Measurements from ENCODE around the gene OSGEP.

Gene OSGEP

GRCh38 chr14:20424851-20425250 is 29.8 kb downstream of the OSGEP start:
- H3K27ac ChIP-seq (ENCODE audit: low read length): no peak overlapping the region

GRCh38 chr14:20422886-20423285 is 31.7 kb downstream of the OSGEP start:
- H3K9ac ChIP-seq (ENCODE audit: low read depth, low read length): no peak overlapping the region
- no peaks in the 10 kb centered on the region for H3K36me3 ChIP-seq (ENCODE audit: insufficient read depth, low read depth, low read length)
- H3K4me1 ChIP-seq (ENCODE audit: insufficient read depth, low read length): peaks cover 3% of the 10 kb centered on the region
- no peaks in the 10 kb centered on the region for H3K9me3 ChIP-seq (ENCODE audit: insufficient read depth, low read depth, low read length)
- H3K27ac ChIP-seq (ENCODE audit: low read length): no peak overlapping the region
- no peak overlapping the region for H3K4me3 ChIP-seq (ENCODE audit: low read length)
- no peaks in the 10 kb centered on the region for H3K27me3 ChIP-seq (ENCODE audit: insufficient read depth, low read length)

More at GRCh38 chr14:20424851-20425250, 29.8 kb downstream of the OSGEP start:
- Histone ChIP-seq H3K9ac (ENCODE audit: low read depth, low read length) (no peak overlapping the region), H3K4me3 (ENCODE audit: low read length) (no peak overlapping the region), H3K36me3 (ENCODE audit: insufficient read depth, low read depth, low read length) (no peaks in the 10 kb centered on the region), H3K4me1 (ENCODE audit: insufficient read depth, low read length) (peaks cover 3% of the 10 kb centered on the region), H3K27me3 (ENCODE audit: insufficient read depth, low read length) (no peaks in the 10 kb centered on the region), H3K9me3 (ENCODE audit: insufficient read depth, low read depth, low read length) (no peaks in the 10 kb centered on the region)

GRCh38 chr14:20421267-20421666 is 33.3 kb downstream of the OSGEP start:
- no peaks in the 10 kb centered on the region for H3K9me3 ChIP-seq (ENCODE audit: insufficient read depth, low read depth, low read length)
- peak overlapping the region; percentile 16; the same call in 1 of the 2 replicates for H3K9ac ChIP-seq (ENCODE audit: low read depth, low read length)
- H3K4me3 ChIP-seq (ENCODE audit: low read length): peak overlapping the region; percentile 0; the same call in 1 of the 2 replicates
- no peaks in the 10 kb centered on the region for H3K27me3 ChIP-seq (ENCODE audit: insufficient read depth, low read length)
- peaks cover under 1% of the 10 kb centered on the region; the same call in 1 of the 2 replicates for H3K4me1 ChIP-seq (ENCODE audit: insufficient read depth, low read length)
- no peaks in the 10 kb centered on the region for H3K36me3 ChIP-seq (ENCODE audit: insufficient read depth, low read depth, low read length)
- no peak overlapping the region for H3K27ac ChIP-seq (ENCODE audit: low read length)

GRCh38 chr14:20419419-20419818 is 35.2 kb downstream of the OSGEP start:
- H3K27ac ChIP-seq (ENCODE audit: low read length): no peak overlapping the region
- H3K9me3 ChIP-seq (ENCODE audit: insufficient read depth, low read depth, low read length): no peaks in the 10 kb centered on the region
- no peaks in the 10 kb centered on the region for H3K36me3 ChIP-seq (ENCODE audit: insufficient read depth, low read depth, low read length)
- peaks cover under 1% of the 10 kb centered on the region; the same call in 1 of the 2 replicates for H3K27me3 ChIP-seq (ENCODE audit: insufficient read depth, low read length)
- peaks cover 3% of the 10 kb centered on the region; the same call in 1 of the 2 replicates for H3K4me1 ChIP-seq (ENCODE audit: insufficient read depth, low read length)
- H3K4me3 ChIP-seq (ENCODE audit: low read length): no peak overlapping the region
- no peak overlapping the region for H3K9ac ChIP-seq (ENCODE audit: low read depth, low read length)

- H3K9me3 ChIP-seq (ENCODE audit: insufficient read depth, low read depth, low read length): no peaks in the 10 kb centered on the region
- H3K9ac ChIP-seq (ENCODE audit: low read depth, low read length): no peak overlapping the region
- H3K4me3 ChIP-seq (ENCODE audit: low read length): no peak overlapping the region
- H3K27ac ChIP-seq (ENCODE audit: low read length): no peak overlapping the region
- H3K27me3 ChIP-seq (ENCODE audit: insufficient read depth, low read length): peaks cover 7% of the 10 kb centered on the region; the same call in 1 of the 2 replicates
- H3K4me1 ChIP-seq (ENCODE audit: insufficient read depth, low read length): peaks cover 3% of the 10 kb centered on the region; the same call in 1 of the 2 replicates
- no peaks in the 10 kb centered on the region for H3K36me3 ChIP-seq (ENCODE audit: insufficient read depth, low read depth, low read length)
Observed at GRCh38 chr14:20418501-20418909, 36.1 kb downstream of the OSGEP start.

GRCh38 chr14:20417250-20418186 is 37.1 kb downstream of the OSGEP start:
- Histone ChIP-seq H3K4me1 (ENCODE audit: insufficient read depth, low read length) (peaks cover 3% of the 10 kb centered on the region; the same call in 1 of the 2 replicates), H3K36me3 (ENCODE audit: insufficient read depth, low read depth, low read length) (no peaks in the 10 kb centered on the region), H3K27me3 (ENCODE audit: insufficient read depth, low read length) (peaks cover 7% of the 10 kb centered on the region; the same call in 1 of the 2 replicates), H3K27ac (ENCODE audit: low read length) (no peak overlapping the region), H3K9me3 (ENCODE audit: insufficient read depth, low read depth, low read length) (no peaks in the 10 kb centered on the region), H3K9ac (ENCODE audit: low read depth, low read length) (no peak overlapping the region), H3K4me3 (ENCODE audit: low read length) (no peak overlapping the region)

GRCh38 chr14:20416223-20416622 is 38.4 kb downstream of the OSGEP start:
- no peak overlapping the region for H3K27ac ChIP-seq (ENCODE audit: low read length)

GRCh38 chr14:20415782-20416206 is 38.8 kb downstream of the OSGEP start:
- Histone ChIP-seq H3K4me3 (ENCODE audit: low read length) (no peak overlapping the region), H3K9ac (ENCODE audit: low read depth, low read length) (no peak overlapping the region)

More at GRCh38 chr14:20416223-20416622, 38.4 kb downstream of the OSGEP start:
- H3K4me1 ChIP-seq (ENCODE audit: insufficient read depth, low read length): peaks cover 8% of the 10 kb centered on the region; the same call in 1 of the 2 replicates
- H3K9me3 ChIP-seq (ENCODE audit: insufficient read depth, low read depth, low read length): no peaks in the 10 kb centered on the region
- H3K27me3 ChIP-seq (ENCODE audit: insufficient read depth, low read length): peaks cover 7% of the 10 kb centered on the region; the same call in 1 of the 2 replicates
- H3K4me3 ChIP-seq (ENCODE audit: low read length): no peak overlapping the region
- H3K36me3 ChIP-seq (ENCODE audit: insufficient read depth, low read depth, low read length): no peaks in the 10 kb centered on the region
- H3K9ac ChIP-seq (ENCODE audit: low read depth, low read length): no peak overlapping the region

GRCh38 chr14:20413744-20414082 is 40.9 kb downstream of the OSGEP start:
- peaks cover 7% of the 10 kb centered on the region; the same call in 1 of the 2 replicates for H3K27me3 ChIP-seq (ENCODE audit: insufficient read depth, low read length)
- peaks cover 8% of the 10 kb centered on the region; the same call in 1 of the 2 replicates for H3K4me1 ChIP-seq (ENCODE audit: insufficient read depth, low read length)
- H3K36me3 ChIP-seq (ENCODE audit: insufficient read depth, low read depth, low read length): no peaks in the 10 kb centered on the region
- H3K9me3 ChIP-seq (ENCODE audit: insufficient read depth, low read depth, low read length): no peaks in the 10 kb centered on the region
- H3K4me3 ChIP-seq (ENCODE audit: low read length): peak overlapping the region; percentile 71
- H3K9ac ChIP-seq (ENCODE audit: low read depth, low read length): peak overlapping the region; percentile 61; the same call in 1 of the 2 replicates
- H3K27ac ChIP-seq (ENCODE audit: low read length): no peak overlapping the region

More at GRCh38 chr14:20415782-20416206, 38.8 kb downstream of the OSGEP start:
- Histone ChIP-seq H3K36me3 (ENCODE audit: insufficient read depth, low read depth, low read length) (no peaks in the 10 kb centered on the region), H3K27me3 (ENCODE audit: insufficient read depth, low read length) (peaks cover 7% of the 10 kb centered on the region; the same call in 1 of the 2 replicates), H3K4me1 (ENCODE audit: insufficient read depth, low read length) (peaks cover 8% of the 10 kb centered on the region; the same call in 1 of the 2 replicates), H3K9me3 (ENCODE audit: insufficient read depth, low read depth, low read length) (no peaks in the 10 kb centered on the region), H3K27ac (ENCODE audit: low read length) (no peak overlapping the region)

- Histone ChIP-seq H3K27ac (ENCODE audit: low read length) (no peak within 1 kb of the TSS), H3K27me3 (ENCODE audit: insufficient read depth, low read length) (peaks cover 7% of the 10 kb centered on the region; the same call in 1 of the 2 replicates), H3K4me3 (ENCODE audit: low read length) (peak within 1 kb of the TSS; percentile 71), H3K36me3 (ENCODE audit: insufficient read depth, low read depth, low read length) (no peaks in the 10 kb centered on the region), H3K4me1 (ENCODE audit: insufficient read depth, low read length) (peaks cover 8% of the 10 kb centered on the region; the same call in 1 of the 2 replicates), H3K9me3 (ENCODE audit: insufficient read depth, low read depth, low read length) (no peaks in the 10 kb centered on the region), H3K9ac (ENCODE audit: low read depth, low read length) (peak within 1 kb of the TSS; percentile 61)
Observed at GRCh38 chr14:20412876-20413743, 41.5 kb downstream of the OSGEP start, which contains the start of gene TEP1. Gene TEP1 (minus strand): TSS chr14:20413501. CDS start chr14:20408439, 5,062 bp downstream.

GRCh38 chr14:20412411-20412810 is 42.2 kb downstream of the OSGEP start:
- H3K4me3 ChIP-seq (ENCODE audit: low read length): peak overlapping the region; percentile 71

More at GRCh38 chr14:20412411-20412810, 42.2 kb downstream of the OSGEP start:
- no peaks in the 10 kb centered on the region for H3K9me3 ChIP-seq (ENCODE audit: insufficient read depth, low read depth, low read length)
- peaks cover 6% of the 10 kb centered on the region for H3K36me3 ChIP-seq (ENCODE audit: insufficient read depth, low read depth, low read length)
- no peak overlapping the region; the same call in 1 of the 2 replicates for H3K9ac ChIP-seq (ENCODE audit: low read depth, low read length)
- peaks cover 8% of the 10 kb centered on the region; the same call in 1 of the 2 replicates for H3K4me1 ChIP-seq (ENCODE audit: insufficient read depth, low read length)
- H3K27me3 ChIP-seq (ENCODE audit: insufficient read depth, low read length): peaks cover 7% of the 10 kb centered on the region; the same call in 1 of the 2 replicates
- H3K27ac ChIP-seq (ENCODE audit: low read length): no peak overlapping the region

All from iPS-20b (cell line).